Tongue (tissue), 3 donors: ENCODE measurements around the gene TLE1. TPM values are rescaled to one million over a fixed set of nuclear protein-coding genes. Genes with fewer than 3 reads are reported as not detected.

Source experiments
- DNase-seq: peaks from one replicate; pipeline ENCODE4 v3.0.0-alpha.2; 2015
- small RNA-seq: library from RNA; depleted of rRNA; stranded (forward); fragments of <200 nt; gene quantifications from one replicate; pipeline ENCODE3, GENCODE V24; 2014; ENCODE audit warnings: low replicate concordance
- total RNA-seq: library from RNA; depleted of rRNA; stranded (reverse); fragments of >200 nt; gene quantifications from one replicate; pipeline ENCODE4 v1.2.3, GENCODE V29; 2014

The TLE1 gene
- total RNA-seq, 1 donor from 2014 or later = 73.8 TPM

GRCh38 chr9:81543695-81544094 lies 145.7 kb downstream of the TLE1 start:
- DNase-seq = no peak

GRCh38 chr9:81542118-81542889 lies 147.0 kb downstream of the TLE1 start:
- DNase-seq = no peak

- DNase-seq = peak; percentile 72
Observed at GRCh38 chr9:81540142-81540710, 149.1 kb downstream of the TLE1 start.

- no peak for DNase-seq
Observed at GRCh38 chr9:81539317-81539716, 150.0 kb downstream of the TLE1 start.

- DNase-seq = peak; percentile 53
Observed at GRCh38 chr9:81538890-81539289, 150.5 kb downstream of the TLE1 start.

GRCh38 chr9:81537964-81538363 lies 151.4 kb downstream of the TLE1 start:
- no peak for DNase-seq

- DNase-seq = no peak
Observed at GRCh38 chr9:81536242-81537025, 152.9 kb downstream of the TLE1 start.

GRCh38 chr9:81535542-81536241 lies 153.7 kb downstream of the TLE1 start:
- peak; percentile 30 for DNase-seq

- no peak for DNase-seq
Observed at GRCh38 chr9:81534138-81534875, 155.0 kb downstream of the TLE1 start.

Small RNA genes lying within 50 kb of the gene (small RNA-seq; reads per million reads assigned to genes)
- not detected for gene RNU6-1035P

Other genes starting within 250 kb of the TLE1 start
- gene SPATA31D4, start 238.9 kb upstream of the TLE1 start, total RNA-seq = not detected